GM03348 (cell line): Measurements from ENCODE around the gene DPYSL4.

Experiments used
- DNase-seq: peaks from one replicate; pipeline ENCODE4 v3.0.0; 2012; ENCODE audit warnings: low spot score

The DPYSL4 gene

GRCh38 chr10:132196178-132197113 lies 9.7 kb downstream of the DPYSL4 start:
- DNase-seq: no peak

GRCh38 chr10:132197271-132198067 lies 10.7 kb downstream of the DPYSL4 start:
- DNase-seq: no peak

DNA sequence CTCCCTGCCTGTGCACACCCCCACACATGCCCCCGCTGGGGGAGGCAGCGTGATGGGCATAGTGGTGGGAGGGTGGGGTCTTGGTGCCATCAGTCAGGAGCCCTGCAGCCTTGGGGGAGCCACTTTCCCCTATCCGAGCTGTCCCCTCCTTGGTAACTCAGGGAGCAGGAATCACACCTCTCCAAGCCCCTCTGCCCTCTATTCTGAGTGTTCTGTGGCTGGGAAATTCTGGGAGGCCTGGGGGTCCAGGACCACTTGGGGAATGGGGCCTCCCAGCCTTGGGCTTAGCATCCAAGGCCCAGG lies 11.3 kb downstream of the DPYSL4 start:
- DNase-seq: no peak

DNA sequence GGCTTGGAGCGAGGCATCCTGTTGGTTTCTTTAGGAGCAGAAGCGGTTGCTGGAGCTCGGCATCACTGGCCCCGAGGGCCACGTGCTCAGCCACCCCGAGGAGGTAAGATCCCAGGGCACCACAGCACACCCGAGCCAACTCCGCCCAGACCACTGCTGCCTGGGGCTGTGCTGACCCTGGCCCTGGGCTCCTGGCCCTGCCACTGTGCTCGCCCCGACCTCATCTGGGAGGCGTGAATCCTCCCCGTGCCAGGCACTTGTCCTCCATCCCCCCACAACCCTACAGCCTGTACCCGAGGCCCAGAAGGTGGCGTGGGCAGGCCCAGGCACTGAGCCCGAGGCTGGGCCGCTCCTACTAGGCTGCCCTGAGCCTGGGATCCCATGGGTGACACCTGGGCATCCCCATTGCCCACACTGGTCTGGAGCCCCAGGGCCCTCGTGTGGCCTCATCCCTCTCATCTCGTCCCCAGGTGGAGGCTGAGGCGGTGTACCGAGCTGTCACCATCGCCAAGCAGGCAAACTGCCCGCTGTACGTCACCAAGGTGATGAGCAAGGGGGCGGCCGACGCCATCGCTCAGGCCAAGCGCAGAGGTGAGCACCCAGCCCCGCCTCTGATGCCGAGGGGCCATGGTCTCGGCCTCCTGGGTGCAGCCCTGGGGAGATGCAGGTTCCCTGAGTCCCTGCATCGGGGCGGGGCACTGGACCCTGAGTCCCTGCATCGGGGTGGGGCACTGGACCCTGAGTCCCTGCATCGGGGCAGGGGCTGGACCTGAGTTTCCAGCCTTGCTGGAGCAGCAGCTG lies 11.8 kb downstream of the DPYSL4 start:
- DNase-seq: no peak

GRCh38 chr10:132199268-132199853 lies 12.6 kb downstream of the DPYSL4 start:
- DNase-seq: no peak

GRCh38 chr10:132199854-132200311 lies 13.1 kb downstream of the DPYSL4 start:
- no peak for DNase-seq

GRCh38 chr10:132200344-132201110 lies 13.8 kb downstream of the DPYSL4 start:
- DNase-seq: no peak

- DNase-seq: no peak
These were observed 14.6 kb downstream of the DPYSL4 start for GRCh38 chr10:132201111-132201969.

GRCh38 chr10:132202070-132202970 lies 15.6 kb downstream of the DPYSL4 start:
- no peak for DNase-seq

GRCh38 chr10:132203256-132204077 lies 16.7 kb downstream of the DPYSL4 start:
- no peak for DNase-seq

DNA sequence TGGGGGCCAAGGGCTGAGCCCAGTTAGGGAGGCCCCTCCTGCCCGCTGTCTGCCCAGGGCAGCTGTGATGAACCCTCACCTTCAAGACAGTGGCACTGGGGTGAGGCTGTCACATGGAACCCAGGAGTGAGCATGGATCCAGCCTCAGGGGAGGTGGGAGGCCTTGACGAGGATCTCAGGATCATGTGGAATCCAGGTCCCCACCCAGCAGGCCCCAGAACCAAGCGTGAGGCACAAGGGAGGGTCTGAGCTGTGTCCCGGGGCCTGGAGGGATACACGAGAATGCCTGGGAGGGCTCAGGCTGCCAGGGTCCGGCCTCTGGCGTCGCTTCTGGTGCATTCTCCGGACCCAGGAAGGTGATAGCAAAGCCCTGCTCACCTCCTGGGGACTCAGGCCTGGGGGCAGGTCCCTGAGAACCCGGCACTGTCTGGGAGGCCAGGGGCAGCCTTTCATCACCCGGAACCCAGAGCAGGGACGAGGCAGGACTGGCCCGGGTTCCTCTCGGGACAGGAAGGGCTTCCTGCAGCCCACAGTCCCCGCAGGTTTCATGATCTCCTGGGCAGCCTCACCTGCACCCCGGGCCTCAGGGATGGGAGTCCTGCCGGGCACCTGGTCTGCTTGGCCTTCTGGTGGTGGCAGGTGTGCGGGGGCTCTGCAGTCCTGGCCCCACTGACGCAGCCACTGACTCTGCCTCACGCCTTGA lies 17.5 kb downstream of the DPYSL4 start:
- DNase-seq: no peak

- no peak for DNase-seq
These were observed 18.2 kb downstream of the DPYSL4 start for GRCh38 chr10:132204781-132205473.

DNA sequence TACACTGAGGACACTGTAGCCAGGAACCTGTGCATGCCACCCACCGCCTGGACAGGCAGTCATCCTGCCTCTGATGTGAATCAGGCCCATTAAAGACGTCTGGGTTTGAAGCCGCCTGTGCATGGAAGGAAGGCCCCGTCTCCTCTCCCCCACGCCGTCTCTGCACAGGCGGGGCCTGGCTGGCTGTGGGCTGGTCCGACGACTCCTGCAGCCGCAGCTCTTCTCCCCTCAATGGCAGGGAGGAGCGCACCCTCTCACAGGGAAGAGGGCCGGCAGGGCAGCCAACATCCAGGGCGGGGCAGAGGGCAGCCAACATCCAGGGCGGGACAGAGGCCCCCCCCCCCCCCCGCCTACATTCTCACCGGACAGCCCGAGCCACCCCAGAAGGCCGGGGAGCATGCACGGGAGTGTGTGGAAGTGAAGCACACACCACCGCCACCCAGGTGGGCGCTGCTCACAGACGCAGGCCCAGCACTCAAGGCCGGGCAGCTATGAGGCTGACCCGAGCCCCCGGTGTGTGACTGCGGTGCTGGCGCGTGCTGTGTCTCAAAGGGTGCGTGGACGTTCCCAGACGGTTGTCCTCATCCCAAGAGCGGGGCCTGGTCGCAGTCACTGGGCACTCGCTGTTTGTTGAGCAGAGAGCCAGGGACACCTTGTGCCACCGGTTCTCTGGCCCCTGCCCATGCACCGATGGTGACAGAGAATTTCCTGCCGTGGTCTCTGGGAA lies 19.1 kb downstream of the DPYSL4 start:
- no peak for DNase-seq

DNA sequence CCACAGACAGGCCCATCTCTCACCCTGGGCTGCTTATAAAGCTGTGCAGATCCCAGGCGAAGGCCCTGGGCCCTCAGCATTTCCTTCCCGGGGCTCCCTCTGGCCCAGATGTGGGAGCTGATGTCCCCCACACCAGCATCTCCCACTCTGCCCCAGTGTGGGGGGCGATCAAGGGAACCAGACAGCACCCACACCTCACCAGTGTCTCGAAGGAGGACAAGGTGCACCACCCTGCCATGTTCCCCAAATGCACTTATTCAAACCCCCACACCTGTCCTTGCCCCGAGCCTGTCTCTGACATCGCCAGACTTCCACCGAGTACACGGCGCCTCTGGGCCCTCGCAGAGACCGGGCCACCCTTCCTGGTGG lies 19.6 kb downstream of the DPYSL4 start:
- DNase-seq: no peak

- no peak for DNase-seq
These were observed 20.2 kb downstream of the DPYSL4 start for GRCh38 chr10:132206806-132207535.
